ENCODE measurements around the gene PMFBP1. TPM values are rescaled to one million over a fixed set of nuclear protein-coding genes. Genes with fewer than 3 reads are reported as not detected.

PMFBP1 gene
- total and polyA plus RNA-seq, 10 of the 15 experiments (the other 5 are each of a cell fraction or from before 2014, with no cell fraction given): 0.40 to 2.3 (median 1.1) TPM

DNA sequence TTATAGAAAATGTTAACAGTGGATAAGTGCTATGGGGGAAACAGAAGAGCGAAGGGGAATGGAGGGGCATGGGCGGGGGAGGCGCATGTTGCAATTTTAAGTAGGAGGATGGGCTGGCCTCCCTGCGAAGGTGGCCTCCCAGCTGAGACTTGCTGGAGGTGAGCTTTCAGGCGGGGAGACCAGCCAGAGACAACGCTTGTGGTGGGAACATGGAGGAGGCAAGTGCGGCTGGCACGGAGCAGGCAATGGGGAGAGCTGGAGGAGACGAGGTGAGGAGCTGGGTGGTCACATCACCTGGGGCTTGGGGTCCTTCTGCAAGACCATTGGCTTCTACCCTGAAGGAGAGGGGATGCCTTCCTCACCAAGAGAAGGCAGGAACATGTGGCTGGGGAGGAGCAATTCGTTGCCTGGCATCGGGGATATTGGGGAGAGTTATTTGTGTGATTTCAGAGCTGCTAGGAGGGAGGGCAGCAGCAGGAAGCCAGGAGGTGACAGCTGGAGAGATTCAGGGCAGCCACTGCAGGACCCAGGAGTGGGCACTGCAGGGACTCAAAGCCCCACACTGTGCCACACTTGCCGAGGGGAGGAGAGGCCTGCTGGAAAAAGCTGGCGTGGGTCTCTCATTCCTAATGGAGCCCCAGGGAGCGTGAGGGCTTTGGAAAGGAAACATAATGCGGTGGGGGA, 34.4 kb downstream of the PMFBP1 start (continued):
- no peak for TF ChIP-seq NFYB (IDR thresholded peaks at IDR 0.05; ENCODE audit: insufficient read depth, low read depth, low read length)
- TF ChIP-seq, protein P1, sequence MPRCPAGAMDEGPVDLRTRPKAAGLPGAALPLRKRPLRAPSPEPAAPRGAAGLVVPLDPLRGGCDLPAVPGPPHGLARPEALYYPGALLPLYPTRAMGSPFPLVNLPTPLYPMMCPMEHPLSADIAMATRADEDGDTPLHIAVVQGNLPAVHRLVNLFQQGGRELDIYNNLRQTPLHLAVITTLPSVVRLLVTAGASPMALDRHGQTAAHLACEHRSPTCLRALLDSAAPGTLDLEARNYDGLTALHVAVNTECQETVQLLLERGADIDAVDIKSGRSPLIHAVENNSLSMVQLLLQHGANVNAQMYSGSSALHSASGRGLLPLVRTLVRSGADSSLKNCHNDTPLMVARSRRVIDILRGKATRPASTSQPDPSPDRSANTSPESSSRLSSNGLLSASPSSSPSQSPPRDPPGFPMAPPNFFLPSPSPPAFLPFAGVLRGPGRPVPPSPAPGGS (IDR thresholded peaks at IDR 0.05; ENCODE audit: borderline replicate concordance, insufficient read depth, low read depth, low read length, poor library complexity, severe bottlenecking): no peak
- TF ChIP-seq TAF1 (IDR thresholded peaks at IDR 0.05; ENCODE audit: borderline replicate concordance, low read depth, low read length): no peak

DNA sequence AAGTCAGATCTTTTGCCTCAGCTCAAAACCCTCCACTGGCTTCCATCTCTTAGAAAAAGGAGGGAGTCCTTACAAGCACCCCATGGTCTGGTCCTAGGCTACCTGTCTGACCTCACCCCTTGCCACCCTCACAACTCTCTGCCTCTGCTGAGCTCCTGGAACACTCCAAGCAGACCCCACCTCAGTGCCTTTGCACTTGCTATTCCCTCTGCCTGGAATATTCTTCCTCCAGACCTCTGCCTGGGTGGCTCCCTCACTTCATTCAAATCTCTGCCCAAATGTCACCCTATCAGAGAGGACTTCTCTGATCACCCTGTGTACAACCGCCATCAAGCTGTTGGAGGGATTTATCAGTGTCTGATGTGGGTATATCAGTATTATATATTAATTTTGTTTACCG, 37.4 kb downstream of the PMFBP1 start:
- intact Hi-C loops (cut with micrococcal nuclease; ENCODE audit: unreplicated experiment): no loop called here
- DNase-seq (ENCODE audit: low read depth, low spot score) (no peak), ATAC-seq (no peak), FAIRE-seq (no peak)
- Histone ChIP-seq H2AFZ (ENCODE audit: control insufficient read depth, low read depth, low read length) (no peak overlapping the region), H3K27me3 (replicated peaks in 1 of 2; ENCODE audit: control insufficient read depth in 2 of 2, insufficient read depth in 2 of 2, low read length in 1 of 2) (no peaks in the 10 kb centered on the region), H3K9ac (ENCODE audit: control insufficient read depth, insufficient read depth, low read length) (no peak overlapping the region), H3K4me3 (no peak overlapping the region), H3K27ac (ENCODE audit: control insufficient read depth, insufficient read depth) (no peak overlapping the region), H3K4me1 (ENCODE audit: control insufficient read depth, insufficient read depth, low read length) (no peaks in the 10 kb centered on the region), H3K4me2 (ENCODE audit: control insufficient read depth, insufficient read depth) (no peak overlapping the region), H3K9me3 (replicated peaks; ENCODE audit: control insufficient read depth, insufficient read depth, low read length) (no peaks in the 10 kb centered on the region), H4K20me1 (ENCODE audit: control insufficient read depth, insufficient read depth) (no peaks in the 10 kb centered on the region), H3K79me2 (ENCODE audit: control insufficient read depth, insufficient read depth, low read length) (no peaks in the 10 kb centered on the region), H3K36me3 (ENCODE audit: control insufficient read depth in 2 of 2, insufficient read depth in 2 of 2, low read length in 1 of 2) (no peaks in the 10 kb centered on the region)
- ChIA-PET POLR2A (no interaction called here), RAD21 (ENCODE audit: unreplicated experiment) (no interaction called here), SMC1A (ENCODE audit: uncharacterized antibody, unreplicated experiment) (interaction anchor here (0.6 kb wide), 1 partner anchor 524 kb away, joined by 3 read pairs; no protein-coding TSS in a partner anchor), CTCF (interaction anchor here (1.2 kb wide), 1 partner anchor 9 kb away, joined by 5 read pairs; no protein-coding TSS in a partner anchor)
- WGBS (ENCODE audit: insufficient coverage, insufficient replicate concordance, low lambda C conversion rate, missing lambda C conversion rate): 88% methylated on average over 2 of the region's 2 CpGs
- no TSS peak for BruUV-seq (replicated peaks)
- in situ Hi-C loops (cut with MboI): no loop called here
- TF ChIP-seq MTA2 (IDR thresholded peaks at IDR 0.05; ENCODE audit: low read depth): no peak
- no peak for TF ChIP-seq KDM1A (IDR thresholded peaks at IDR 0.05; ENCODE audit: borderline replicate concordance)
- no peak for TF ChIP-seq TCF7 (IDR thresholded peaks at IDR 0.05; ENCODE audit: borderline replicate concordance)
- no peak for TF ChIP-seq GABPA (IDR thresholded peaks at IDR 0.05; ENCODE audit: low read depth)
- TF ChIP-seq, protein P2, sequence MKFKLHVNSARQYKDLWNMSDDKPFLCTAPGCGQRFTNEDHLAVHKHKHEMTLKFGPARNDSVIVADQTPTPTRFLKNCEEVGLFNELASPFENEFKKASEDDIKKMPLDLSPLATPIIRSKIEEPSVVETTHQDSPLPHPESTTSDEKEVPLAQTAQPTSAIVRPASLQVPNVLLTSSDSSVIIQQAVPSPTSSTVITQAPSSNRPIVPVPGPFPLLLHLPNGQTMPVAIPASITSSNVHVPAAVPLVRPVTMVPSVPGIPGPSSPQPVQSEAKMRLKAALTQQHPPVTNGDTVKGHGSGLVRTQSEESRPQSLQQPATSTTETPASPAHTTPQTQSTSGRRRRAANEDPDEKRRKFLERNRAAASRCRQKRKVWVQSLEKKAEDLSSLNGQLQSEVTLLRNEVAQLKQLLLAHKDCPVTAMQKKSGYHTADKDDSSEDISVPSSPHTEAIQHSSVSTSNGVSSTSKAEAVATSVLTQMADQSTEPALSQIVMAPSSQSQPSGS (IDR thresholded peaks at IDR 0.05; ENCODE audit: low read length): no peak
- no peak for TF ChIP-seq DPF2 (IDR thresholded peaks at IDR 0.05)
- TF ChIP-seq, protein P3, sequence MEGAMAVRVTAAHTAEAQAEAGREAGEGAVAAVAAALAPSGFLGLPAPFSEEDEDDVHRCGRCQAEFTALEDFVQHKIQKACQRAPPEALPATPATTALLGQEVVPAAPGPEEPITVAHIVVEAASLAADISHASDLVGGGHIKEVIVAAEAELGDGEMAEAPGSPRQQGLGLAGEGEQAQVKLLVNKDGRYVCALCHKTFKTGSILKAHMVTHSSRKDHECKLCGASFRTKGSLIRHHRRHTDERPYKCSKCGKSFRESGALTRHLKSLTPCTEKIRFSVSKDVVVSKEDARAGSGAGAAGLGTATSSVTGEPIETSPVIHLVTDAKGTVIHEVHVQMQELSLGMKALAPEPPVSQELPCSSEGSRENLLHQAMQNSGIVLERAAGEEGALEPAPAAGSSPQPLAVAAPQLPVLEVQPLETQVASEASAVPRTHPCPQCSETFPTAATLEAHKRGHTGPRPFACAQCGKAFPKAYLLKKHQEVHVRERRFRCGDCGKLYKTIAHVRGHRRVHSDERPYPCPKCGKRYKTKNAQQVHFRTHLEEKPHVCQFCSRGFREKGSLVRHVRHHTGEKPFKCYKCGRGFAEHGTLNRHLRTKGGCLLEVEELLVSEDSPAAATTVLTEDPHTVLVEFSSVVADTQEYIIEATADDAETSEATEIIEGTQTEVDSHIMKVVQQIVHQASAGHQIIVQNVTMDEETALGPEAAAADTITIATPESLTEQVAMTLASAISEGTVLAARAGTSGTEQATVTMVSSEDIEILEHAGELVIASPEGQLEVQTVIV (IDR thresholded peaks at IDR 0.05; ENCODE audit: borderline replicate concordance, partially characterized antibody): no peak
- TF ChIP-seq, protein P4, sequence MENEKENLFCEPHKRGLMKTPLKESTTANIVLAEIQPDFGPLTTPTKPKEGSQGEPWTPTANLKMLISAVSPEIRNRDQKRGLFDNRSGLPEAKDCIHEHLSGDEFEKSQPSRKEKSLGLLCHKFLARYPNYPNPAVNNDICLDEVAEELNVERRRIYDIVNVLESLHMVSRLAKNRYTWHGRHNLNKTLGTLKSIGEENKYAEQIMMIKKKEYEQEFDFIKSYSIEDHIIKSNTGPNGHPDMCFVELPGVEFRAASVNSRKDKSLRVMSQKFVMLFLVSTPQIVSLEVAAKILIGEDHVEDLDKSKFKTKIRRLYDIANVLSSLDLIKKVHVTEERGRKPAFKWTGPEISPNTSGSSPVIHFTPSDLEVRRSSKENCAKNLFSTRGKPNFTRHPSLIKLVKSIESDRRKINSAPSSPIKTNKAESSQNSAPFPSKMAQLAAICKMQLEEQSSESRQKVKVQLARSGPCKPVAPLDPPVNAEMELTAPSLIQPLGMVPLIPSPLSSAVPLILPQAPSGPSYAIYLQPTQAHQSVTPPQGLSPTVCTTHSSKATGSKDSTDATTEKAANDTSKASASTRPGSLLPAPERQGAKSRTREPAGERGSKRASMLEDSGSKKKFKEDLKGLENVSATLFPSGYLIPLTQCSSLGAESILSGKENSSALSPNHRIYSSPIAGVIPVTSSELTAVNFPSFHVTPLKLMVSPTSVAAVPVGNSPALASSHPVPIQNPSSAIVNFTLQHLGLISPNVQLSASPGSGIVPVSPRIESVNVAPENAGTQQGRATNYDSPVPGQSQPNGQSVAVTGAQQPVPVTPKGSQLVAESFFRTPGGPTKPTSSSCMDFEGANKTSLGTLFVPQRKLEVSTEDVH (IDR thresholded peaks at IDR 0.05; ENCODE audit: low read depth, partially characterized antibody): no peak
